AG10803 (cell line): Measurements from ENCODE around the gene C11orf91.
"Not testable (repeated sequence)": the region's sequence is repeated elsewhere in the genome, so short reads cannot be mapped to it uniquely, and the experiment has no call there.

ENCODE experiments used
- DNase-seq: peaks from one replicate; pipeline ENCODE4 v3.0.0; 2010; ENCODE audit warnings: low read depth
- H3K4me3 ChIP-seq: 2 replicates; pipeline ENCODE4 v1.5.1; 2011; ENCODE audit warnings: mild to moderate bottlenecking, low read length, control low read depth
- CTCF ChIP-seq: conservative IDR thresholded peaks from 2 replicates; pipeline ENCODE4 v1.5.1; 2011; ENCODE audit warnings: mild to moderate bottlenecking, low read length, control low read depth, inconsistent platforms

C11orf91 gene

DNA sequence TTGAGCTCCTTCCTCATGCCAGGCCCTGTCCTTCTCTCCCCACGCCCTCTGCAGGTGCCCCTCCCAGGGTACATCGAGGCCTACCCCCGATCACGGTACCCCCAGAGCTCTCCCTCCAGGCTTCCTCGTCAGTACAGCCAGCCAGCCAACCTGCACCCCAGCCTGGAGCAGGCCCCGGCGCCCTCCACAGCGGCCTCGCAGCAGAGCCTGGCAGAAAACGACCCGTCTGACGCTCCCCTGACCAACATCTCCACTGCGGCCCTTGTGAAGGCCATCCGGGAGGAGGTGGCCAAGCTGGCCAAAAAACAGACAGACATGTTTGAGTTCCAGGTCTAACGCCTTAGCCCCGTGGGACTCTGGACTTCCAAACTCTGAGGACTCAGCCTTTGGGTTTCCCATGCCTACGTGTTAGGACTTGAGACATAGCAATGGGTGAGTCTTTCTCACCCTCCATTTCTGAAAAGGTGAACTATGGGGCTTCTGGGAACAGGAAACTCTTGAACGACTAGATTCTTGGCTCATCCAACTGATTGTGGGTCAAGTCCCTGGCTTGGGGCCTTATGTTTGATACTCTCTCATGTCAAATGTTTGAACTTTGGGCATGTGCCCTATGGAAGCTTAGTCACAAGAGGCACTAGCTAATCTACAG is 32.7 kb downstream of the C11orf91 start:
- H3K4me3 ChIP-seq: no peak overlapping the region
- no peak for TF ChIP-seq CTCF
- DNase-seq: no peak

- no peak overlapping the region for H3K4me3 ChIP-seq
Observed at GRCh38 chr11:33665350-33666106, 35.1 kb downstream of the C11orf91 start.

GRCh38 chr11:33664827-33665226 is 35.8 kb downstream of the C11orf91 start:
- H3K4me3 ChIP-seq: no peak overlapping the region
- TF ChIP-seq CTCF: no peak
- DNase-seq: no peak

More at GRCh38 chr11:33665350-33666106, 35.1 kb downstream of the C11orf91 start:
- no peak for TF ChIP-seq CTCF
- DNase-seq: no peak

DNA sequence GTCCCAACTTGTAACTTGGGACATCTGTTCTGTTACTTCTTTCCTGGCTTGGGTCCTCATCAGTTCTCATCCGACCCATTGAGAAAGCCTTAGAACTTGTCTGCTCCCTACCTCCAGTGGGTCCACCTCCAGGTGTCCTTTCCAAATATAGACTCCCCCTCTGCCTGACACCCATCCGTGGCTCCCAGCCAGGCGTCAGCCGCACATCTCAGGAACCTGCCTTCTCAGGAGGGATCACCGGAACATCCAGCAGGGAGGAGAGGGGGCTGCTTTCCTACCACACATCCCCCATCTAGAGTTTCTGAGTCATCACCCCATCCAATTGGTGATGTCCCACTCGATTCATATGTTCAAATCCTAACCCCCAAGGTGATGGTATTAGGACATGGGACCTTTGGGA is 36.5 kb downstream of the C11orf91 start:
- H3K4me3 ChIP-seq: no peak overlapping the region
- no peak for DNase-seq
- TF ChIP-seq CTCF: no peak

DNA sequence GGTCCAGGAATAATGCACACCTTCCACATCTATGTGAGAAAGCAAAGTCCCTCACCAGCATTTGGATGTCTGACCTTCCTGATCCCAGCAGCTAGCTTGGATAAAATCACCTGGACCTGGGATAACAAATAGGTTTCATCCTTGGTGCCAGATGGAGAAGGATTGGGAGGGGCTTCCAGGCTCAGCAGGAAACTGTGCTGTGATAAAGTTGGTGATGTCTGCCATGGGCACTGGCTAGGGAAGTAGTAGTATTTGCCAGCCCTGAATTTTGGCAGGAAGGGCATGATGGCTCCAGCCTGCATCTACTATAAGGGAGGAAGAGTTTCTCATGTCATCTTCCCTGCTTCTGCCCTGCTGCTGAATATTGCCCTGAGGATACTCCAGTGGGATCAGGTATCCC is 37.5 kb downstream of the C11orf91 start:
- no peak for TF ChIP-seq CTCF
- no peak for DNase-seq
- H3K4me3 ChIP-seq: no peak overlapping the region

GRCh38 chr11:33661526-33661925 is 39.1 kb downstream of the C11orf91 start:
- DNase-seq: not testable (repeated sequence)

GRCh38 chr11:33660962-33661361 is 39.7 kb downstream of the C11orf91 start:
- no peak for DNase-seq
- H3K4me3 ChIP-seq: no peak overlapping the region
- no peak for TF ChIP-seq CTCF

More at GRCh38 chr11:33661526-33661925, 39.1 kb downstream of the C11orf91 start:
- not testable (repeated sequence) for H3K4me3 ChIP-seq
